ENCODE measurements around the gene CMBL.

Gene CMBL

GRCh38 chr5:10229306-10230048 is 78.2 kb downstream of the CMBL start:
- in situ Hi-C loops (cut with HindIII; ENCODE audit: low sequenced_read_pairs) = no loop called here

- in situ Hi-C loops (cut with HindIII; ENCODE audit: low sequenced_read_pairs) = no loop called here
These were observed 79.4 kb downstream of the CMBL start for GRCh38 chr5:10228288-10228687.
